ENCODE results near the gene SLC2A8.

DNA sequence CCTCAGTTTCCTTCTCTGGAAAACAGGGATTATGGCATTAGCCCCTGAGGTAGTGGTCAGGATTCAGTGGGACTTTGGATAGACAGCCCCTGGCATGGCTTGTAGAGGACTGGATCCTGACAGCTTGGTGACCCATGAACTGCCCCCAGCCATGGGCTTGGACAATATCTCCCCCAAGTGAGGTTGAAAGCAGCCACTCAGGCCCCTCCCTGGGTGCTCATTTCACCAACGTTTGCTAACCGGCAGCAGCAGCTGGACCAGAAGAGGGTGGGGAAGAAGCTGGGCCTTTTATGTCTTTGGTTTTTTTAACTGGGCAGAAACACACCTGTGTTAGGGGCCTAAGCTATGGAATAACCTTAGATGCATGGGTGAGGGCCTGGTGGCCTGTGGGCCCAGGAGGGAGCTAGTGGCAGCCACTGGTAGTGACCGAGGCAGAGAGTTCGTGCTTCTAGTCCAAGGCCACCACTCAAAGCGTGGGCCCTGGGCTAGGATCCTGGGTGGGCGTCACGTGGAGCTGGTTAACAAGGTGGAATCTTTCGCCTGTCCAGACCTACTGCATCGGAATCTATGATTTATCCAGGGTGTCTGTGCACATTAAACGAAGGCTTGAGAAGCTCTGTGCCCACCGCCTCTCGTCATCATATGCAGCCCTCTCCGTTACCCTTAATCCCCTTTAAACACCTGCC is 1.9 kb downstream of the SLC2A8 start:
- TF ChIP-seq, protein P1, sequence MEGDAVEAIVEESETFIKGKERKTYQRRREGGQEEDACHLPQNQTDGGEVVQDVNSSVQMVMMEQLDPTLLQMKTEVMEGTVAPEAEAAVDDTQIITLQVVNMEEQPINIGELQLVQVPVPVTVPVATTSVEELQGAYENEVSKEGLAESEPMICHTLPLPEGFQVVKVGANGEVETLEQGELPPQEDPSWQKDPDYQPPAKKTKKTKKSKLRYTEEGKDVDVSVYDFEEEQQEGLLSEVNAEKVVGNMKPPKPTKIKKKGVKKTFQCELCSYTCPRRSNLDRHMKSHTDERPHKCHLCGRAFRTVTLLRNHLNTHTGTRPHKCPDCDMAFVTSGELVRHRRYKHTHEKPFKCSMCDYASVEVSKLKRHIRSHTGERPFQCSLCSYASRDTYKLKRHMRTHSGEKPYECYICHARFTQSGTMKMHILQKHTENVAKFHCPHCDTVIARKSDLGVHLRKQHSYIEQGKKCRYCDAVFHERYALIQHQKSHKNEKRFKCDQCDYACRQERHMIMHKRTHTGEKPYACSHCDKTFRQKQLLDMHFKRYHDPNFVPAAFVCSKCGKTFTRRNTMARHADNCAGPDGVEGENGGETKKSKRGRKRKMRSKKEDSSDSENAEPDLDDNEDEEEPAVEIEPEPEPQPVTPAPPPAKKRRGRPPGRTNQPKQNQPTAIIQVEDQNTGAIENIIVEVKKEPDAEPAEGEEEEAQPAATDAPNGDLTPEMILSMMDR (IDR thresholded peaks at IDR 0.05), result no peak
- TF ChIP-seq POLR2A (IDR thresholded peaks at IDR 0.05), result no peak
- no peak for TF ChIP-seq POLR2AphosphoS5 (IDR thresholded peaks at IDR 0.05)

Data from gastroesophageal sphincter (tissue), 3 donors.